Panc1 (cell line): ENCODE data around the gene SLC2A11. TPM values are rescaled to one million over a fixed set of nuclear protein-coding genes. Genes with fewer than 3 reads are reported as not detected.

Source experiments
- ATAC-seq: fragments of 200-7000 bp; cut with Tn5 transposase; 2 replicates; pipeline ENCODE4 v1.9.1; 2020; ENCODE audit warnings: mild to moderate bottlenecking, moderate library complexity
- BruUV-seq: library from RNA; stranded (reverse); fragments of 400-500 nt; replicated peaks from 2 replicates; lab custom pipeline; 2021; lab: Mats Ljungman, UMichigan
- CTCF ChIA-PET: fragments of 300-600 bp; sonication (Branson Sonifier 250); formaldehyde crosslinking; loops from one replicate; lab custom pipeline; 2022; ENCODE audit warnings: antibody characterized with exemption; lab: Charles Lee
- POLR2A ChIA-PET: fragments of 300-600 bp; sonication (Branson Sonifier 250); formaldehyde crosslinking; loops from one replicate; lab custom pipeline; 2022; ENCODE audit warnings: antibody characterized with exemption; lab: Charles Lee
- DNase-seq: peaks from one replicate; pipeline ENCODE4 v3.0.0-alpha.2; 2010; ENCODE audit warnings: low read depth, low spot score
- H3K27ac ChIP-seq: 2 replicates; pipeline ENCODE4 v1.5.1; 2011; ENCODE audit warnings: mild to moderate bottlenecking, low read length, inconsistent platforms
- H3K27me3 ChIP-seq: fragments of 200-500 bp; sonication (Bioruptor generic); 2 replicates; pipeline ENCODE4 v1.6.0; 2014; ENCODE audit warnings: low read length, inconsistent platforms; ENCODE audit not compliant: control insufficient read depth, insufficient read depth
- H3K36me3 ChIP-seq: fragments of 200-500 bp; sonication (Bioruptor generic); 2 replicates; pipeline ENCODE4 v1.5.1; 2014; ENCODE audit warnings: inconsistent platforms, mild to moderate bottlenecking, low read length, moderate library complexity; ENCODE audit not compliant: control insufficient read depth, insufficient read depth
- H3K4me1 ChIP-seq: 2 replicates; pipeline ENCODE4 v1.5.1; 2011; ENCODE audit warnings: inconsistent platforms, mild to moderate bottlenecking, low read length, moderate library complexity; ENCODE audit not compliant: control insufficient read depth, insufficient read depth
- H3K4me3 ChIP-seq, 2 experiments: 2 replicates each; pipeline ENCODE4 v1.5.1; 2011 to 2012; ENCODE audit warnings: low read depth in 2 of 2, low read length in 2 of 2, mild to moderate bottlenecking in 2 of 2, inconsistent platforms in 1 of 2, moderate library complexity in 1 of 2
- H3K9me3 ChIP-seq: fragments of 200-500 bp; sonication (Bioruptor generic); 2 replicates; pipeline ENCODE4 v1.5.1; 2014; ENCODE audit warnings: low read depth, mild to moderate bottlenecking, inconsistent platforms, low read length, moderate library complexity; ENCODE audit not compliant: control insufficient read depth, insufficient read depth
- POLR2AphosphoS5 ChIP-seq: IDR thresholded peaks from 2 replicates; pipeline ENCODE4 v1.6.1; 2012; ENCODE audit warnings: mild to moderate bottlenecking, low read depth, low read length, moderate library complexity
- SIN3A ChIP-seq: IDR thresholded peaks from 2 replicates; pipeline ENCODE4 v1.6.1; 2012; ENCODE audit warnings: low read depth, mild to moderate bottlenecking, low read length, moderate library complexity, borderline replicate concordance; ENCODE audit not compliant: insufficient read depth
- TCF7L2 ChIP-seq: IDR thresholded peaks from 2 replicates; pipeline ENCODE4 v1.6.1; 2011; ENCODE audit warnings: mild to moderate bottlenecking, low read depth, low read length, inconsistent platforms
- in situ Hi-C: cut with HindIII; loops from 2 replicates; pipeline ENCODE4 v1.10.0; 2016; ENCODE audit warnings: low sequenced_read_pairs, low pct_unique_long_range_greater_than_20kb
- intact Hi-C: fragments of 100-400 bp; cut with micrococcal nuclease; formaldehyde crosslinking; loops from one replicate; pipeline ENCODE4 v1.10.0; 2022; ENCODE audit not compliant: unreplicated experiment
- total RNA-seq: library from RNA; stranded (reverse); gene quantifications from one replicate; pipeline ENCODE4 v1.2.1, GENCODE V29; 2021; ENCODE audit not compliant: unreplicated experiment
- TF ChIP-seq, protein P1 (sequence below), 2 experiments: IDR thresholded peaks; 2 replicates each; pipeline ENCODE4 v1.6.1; 2011 to 2012; ENCODE audit warnings: low read depth in 2 of 2, control low read depth in 1 of 2, low read length in 1 of 2, mild to moderate bottlenecking in 1 of 2, moderate library complexity in 1 of 2; ENCODE audit not compliant: insufficient read depth in 1 of 2
- TF ChIP-seq, protein P2 (sequence below): fragments of 450-650 bp; IDR thresholded peaks from 2 replicates; pipeline ENCODE4 v1.5.1; 2017; ENCODE audit warnings: mild to moderate bottlenecking

SLC2A11 gene
- total RNA-seq, 1 experiment from 2014 or later, result 33.8 TPM

DNA sequence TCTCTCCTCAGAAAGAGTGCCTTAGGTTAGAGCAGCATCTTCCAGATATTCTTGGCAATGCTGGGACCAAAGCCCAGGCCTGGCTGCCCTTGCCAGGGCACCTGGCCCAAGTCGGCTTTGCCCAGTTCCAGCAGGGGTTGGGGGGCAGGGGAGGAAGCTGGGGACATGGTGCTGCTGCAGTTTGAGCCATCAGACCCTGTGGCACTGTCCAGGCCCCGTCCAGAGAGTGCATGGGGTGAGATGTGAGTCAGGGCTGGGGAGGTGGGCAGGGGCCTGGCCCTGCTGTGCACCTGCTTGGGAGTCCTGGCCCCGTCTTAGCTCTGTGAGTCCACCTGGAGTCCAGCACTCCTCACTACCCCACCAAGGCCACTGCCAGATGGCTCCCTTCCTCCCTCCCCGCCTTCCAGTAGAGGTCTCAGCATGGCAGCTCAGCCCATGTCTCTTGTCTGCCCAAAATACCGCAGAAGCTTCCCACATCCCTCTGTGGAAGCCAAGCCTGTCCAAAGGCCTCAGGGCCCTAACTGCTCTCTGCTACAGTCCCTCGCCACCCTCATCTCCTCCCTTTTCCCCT is 35.5 kb upstream of the SLC2A11 start:
- intact Hi-C loops (no loop called here), in situ Hi-C loops (no loop called here)
- ChIA-PET CTCF (no interaction called here), POLR2A (no interaction called here)
- no peak for TF ChIP-seq TCF7L2
- no peak for TF ChIP-seq SIN3A
- TF ChIP-seq, protein P1, sequence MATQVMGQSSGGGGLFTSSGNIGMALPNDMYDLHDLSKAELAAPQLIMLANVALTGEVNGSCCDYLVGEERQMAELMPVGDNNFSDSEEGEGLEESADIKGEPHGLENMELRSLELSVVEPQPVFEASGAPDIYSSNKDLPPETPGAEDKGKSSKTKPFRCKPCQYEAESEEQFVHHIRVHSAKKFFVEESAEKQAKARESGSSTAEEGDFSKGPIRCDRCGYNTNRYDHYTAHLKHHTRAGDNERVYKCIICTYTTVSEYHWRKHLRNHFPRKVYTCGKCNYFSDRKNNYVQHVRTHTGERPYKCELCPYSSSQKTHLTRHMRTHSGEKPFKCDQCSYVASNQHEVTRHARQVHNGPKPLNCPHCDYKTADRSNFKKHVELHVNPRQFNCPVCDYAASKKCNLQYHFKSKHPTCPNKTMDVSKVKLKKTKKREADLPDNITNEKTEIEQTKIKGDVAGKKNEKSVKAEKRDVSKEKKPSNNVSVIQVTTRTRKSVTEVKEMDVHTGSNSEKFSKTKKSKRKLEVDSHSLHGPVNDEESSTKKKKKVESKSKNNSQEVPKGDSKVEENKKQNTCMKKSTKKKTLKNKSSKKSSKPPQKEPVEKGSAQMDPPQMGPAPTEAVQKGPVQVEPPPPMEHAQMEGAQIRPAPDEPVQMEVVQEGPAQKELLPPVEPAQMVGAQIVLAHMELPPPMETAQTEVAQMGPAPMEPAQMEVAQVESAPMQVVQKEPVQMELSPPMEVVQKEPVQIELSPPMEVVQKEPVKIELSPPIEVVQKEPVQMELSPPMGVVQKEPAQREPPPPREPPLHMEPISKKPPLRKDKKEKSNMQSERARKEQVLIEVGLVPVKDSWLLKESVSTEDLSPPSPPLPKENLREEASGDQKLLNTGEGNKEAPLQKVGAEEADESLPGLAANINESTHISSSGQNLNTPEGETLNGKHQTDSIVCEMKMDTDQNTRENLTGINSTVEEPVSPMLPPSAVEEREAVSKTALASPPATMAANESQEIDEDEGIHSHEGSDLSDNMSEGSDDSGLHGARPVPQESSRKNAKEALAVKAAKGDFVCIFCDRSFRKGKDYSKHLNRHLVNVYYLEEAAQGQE (IDR thresholded peaks at IDR 0.05; ENCODE audit: insufficient read depth in 1 of 2, low read depth in 2 of 2, low read length in 1 of 2), result no peak
- TF ChIP-seq POLR2AphosphoS5, result no peak
- TF ChIP-seq, protein P2, sequence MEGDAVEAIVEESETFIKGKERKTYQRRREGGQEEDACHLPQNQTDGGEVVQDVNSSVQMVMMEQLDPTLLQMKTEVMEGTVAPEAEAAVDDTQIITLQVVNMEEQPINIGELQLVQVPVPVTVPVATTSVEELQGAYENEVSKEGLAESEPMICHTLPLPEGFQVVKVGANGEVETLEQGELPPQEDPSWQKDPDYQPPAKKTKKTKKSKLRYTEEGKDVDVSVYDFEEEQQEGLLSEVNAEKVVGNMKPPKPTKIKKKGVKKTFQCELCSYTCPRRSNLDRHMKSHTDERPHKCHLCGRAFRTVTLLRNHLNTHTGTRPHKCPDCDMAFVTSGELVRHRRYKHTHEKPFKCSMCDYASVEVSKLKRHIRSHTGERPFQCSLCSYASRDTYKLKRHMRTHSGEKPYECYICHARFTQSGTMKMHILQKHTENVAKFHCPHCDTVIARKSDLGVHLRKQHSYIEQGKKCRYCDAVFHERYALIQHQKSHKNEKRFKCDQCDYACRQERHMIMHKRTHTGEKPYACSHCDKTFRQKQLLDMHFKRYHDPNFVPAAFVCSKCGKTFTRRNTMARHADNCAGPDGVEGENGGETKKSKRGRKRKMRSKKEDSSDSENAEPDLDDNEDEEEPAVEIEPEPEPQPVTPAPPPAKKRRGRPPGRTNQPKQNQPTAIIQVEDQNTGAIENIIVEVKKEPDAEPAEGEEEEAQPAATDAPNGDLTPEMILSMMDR, result no peak
- BruUV-seq, result no TSS peak
- Histone ChIP-seq H3K9me3 (no peaks in the 10 kb centered on the region), H3K4me3 (no peak overlapping the region), H3K27ac (no peak overlapping the region), H3K27me3 (no peaks in the 10 kb centered on the region), H3K36me3 (no peaks in the 10 kb centered on the region), H3K4me1 (no peaks in the 10 kb centered on the region)
- DNase-seq, result no peak
- no peak for ATAC-seq

DNA sequence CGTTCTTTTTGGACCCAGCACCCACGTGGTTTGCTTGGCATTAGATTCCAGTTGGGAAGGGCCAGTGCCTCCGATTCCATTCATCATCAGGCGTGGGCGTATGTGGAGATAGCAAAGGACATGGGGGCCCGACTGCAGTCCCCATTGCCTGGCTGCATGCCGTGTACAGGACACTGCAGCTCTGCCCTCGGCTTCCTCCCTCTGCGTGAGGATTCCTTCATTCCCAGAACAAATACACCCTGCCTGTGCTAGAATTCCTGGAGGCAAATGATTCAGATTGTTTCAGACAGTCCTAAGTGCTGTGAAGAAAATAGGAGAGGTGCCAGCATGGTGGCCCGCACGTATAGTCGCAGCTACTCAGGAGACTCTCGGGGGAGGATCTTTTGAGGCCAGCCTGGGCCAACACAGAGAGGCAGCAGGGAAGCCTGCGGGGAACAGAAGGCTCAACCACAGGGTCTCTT is 34.3 kb upstream of the SLC2A11 start:
- DNase-seq (no peak), ATAC-seq (no peak)
- H3K36me3 ChIP-seq, result no peaks in the 10 kb centered on the region
- no peak overlapping the region for H3K27ac ChIP-seq
- no peaks in the 10 kb centered on the region for H3K4me1 ChIP-seq
- H3K9me3 ChIP-seq, result no peaks in the 10 kb centered on the region
- ChIA-PET POLR2A (interaction anchor here (0.5 kb wide), 1 partner anchor 91 kb away, joined by 6 read pairs; no protein-coding TSS in a partner anchor), CTCF (no interaction called here)
- in situ Hi-C loops (no loop called here), intact Hi-C loops (no loop called here)
- TF ChIP-seq SIN3A, result no peak
- no TSS peak for BruUV-seq
- no peak overlapping the region for H3K4me3 ChIP-seq
- no peaks in the 10 kb centered on the region for H3K27me3 ChIP-seq

DNA sequence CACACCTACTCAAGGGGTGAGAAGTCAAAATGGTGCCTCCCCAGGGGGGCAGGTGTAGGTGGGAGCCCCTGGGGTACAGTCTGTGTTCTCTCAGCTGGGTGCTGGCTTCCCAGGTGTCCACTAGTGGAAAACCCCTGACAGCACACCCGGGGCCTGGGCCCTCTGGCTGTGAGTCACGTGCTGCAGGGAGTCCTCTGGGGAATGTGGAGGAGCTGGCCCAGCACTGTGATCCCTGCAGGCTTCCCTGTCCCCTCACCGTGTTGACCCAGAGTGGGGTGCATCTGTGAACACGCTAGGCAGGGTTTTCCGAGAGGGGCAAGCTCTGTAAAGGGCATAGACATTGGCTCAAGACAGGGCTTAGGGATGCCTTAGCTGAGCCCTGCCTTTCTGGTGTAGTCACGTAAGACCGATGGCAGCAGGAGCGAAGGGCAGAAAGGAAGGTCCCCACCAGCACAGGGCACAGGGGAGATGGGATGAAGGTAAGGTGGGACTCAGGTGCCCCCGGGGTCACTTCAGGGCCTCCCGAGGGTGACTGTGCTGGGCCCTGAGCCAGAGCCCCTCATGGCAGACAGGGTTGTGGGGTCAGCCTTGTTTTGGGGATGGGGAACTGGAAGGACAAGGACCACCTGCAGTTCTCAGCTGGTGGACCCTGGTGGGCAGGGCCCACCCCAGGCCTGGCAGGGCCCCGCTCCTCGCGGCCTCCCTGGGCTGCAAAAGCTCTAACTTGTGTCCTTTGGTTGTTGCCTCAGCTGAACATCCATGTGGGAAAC is 33.0 kb upstream of the SLC2A11 start:
- H3K4me3 ChIP-seq, result no peak overlapping the region
- BruUV-seq, result no TSS peak
- ATAC-seq, result no peak
- CTCF ChIA-PET, result no interaction called here
- no peak for DNase-seq
- TF ChIP-seq POLR2AphosphoS5, result no peak
- TF ChIP-seq TCF7L2, result no peak
- no peak for TF ChIP-seq SIN3A
- TF ChIP-seq, protein P2, result no peak
- TF ChIP-seq, protein P1 (IDR thresholded peaks at IDR 0.05; ENCODE audit: insufficient read depth in 1 of 2, low read depth in 2 of 2, low read length in 1 of 2), result no peak
- intact Hi-C loops, result no loop called here
- no peaks in the 10 kb centered on the region for H3K36me3 ChIP-seq
- H3K27ac ChIP-seq, result no peak overlapping the region
- no peaks in the 10 kb centered on the region for H3K27me3 ChIP-seq
- in situ Hi-C loops, result no loop called here
- no peaks in the 10 kb centered on the region for H3K4me1 ChIP-seq
- POLR2A ChIA-PET, result no interaction called here
- H3K9me3 ChIP-seq, result no peaks in the 10 kb centered on the region
